Suppressor macrophage treated with lipopolysaccharide for 4 hours (primary cell): ENCODE measurements around the gene RIPK3.
"Not testable (repeated sequence)": the region's sequence is repeated elsewhere in the genome, so short reads cannot be mapped to it uniquely, and the experiment has no call there.

ENCODE experiments used
- DNase-seq: peaks from one replicate; pipeline ENCODE4 v3.0.0-alpha.2; 2020

The RIPK3 gene

DNA sequence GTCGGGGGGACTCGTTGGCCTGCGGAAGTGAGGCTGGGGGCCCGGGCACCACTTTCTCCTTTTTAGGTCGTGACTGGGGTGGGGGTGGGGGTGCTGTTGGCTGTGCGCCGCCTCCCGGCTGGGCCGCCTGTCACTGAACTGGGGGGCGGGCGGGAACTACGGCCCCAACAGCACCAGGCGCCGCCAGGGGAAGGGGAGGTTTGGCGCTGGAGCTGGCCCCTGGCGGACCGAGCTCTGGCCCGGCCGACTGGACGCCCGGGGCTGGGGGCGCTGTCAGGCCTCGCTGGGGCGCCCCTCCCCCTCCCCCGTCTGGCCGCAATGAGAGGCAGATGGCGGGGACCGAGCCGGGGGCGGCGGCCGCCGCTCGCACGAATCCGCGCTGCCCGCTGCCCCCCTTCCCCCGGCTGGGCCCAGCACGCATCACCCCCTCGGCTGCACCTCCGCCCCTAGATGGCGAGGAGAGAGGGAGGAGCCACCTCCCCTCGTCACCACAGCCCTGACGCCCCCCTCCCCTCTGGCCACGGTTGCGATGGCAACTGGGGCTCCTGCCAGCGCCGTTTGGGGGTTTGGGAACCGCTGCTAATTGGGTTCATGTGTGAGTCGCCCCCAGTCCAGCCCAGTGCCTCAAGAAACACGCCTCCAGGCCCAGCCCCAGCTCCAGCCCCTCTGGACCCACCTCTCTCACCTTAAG, 28.9 kb upstream of the RIPK3 start:
- no peak for DNase-seq

GRCh38 chr14:24368212-24368561, 28.4 kb upstream of the RIPK3 start:
- no peak for DNase-seq

GRCh38 chr14:24367514-24368211, 27.9 kb upstream of the RIPK3 start, which contains the start of gene NFATC4:
NFATC4 (plus strand) TSS chr14:24368184; CDS start chr14:24368341, 157 bp downstream.
- no peak for DNase-seq

- DNase-seq, result no peak
Measured at GRCh38 chr14:24366721-24367513, 27.1 kb upstream of the RIPK3 start.

DNA sequence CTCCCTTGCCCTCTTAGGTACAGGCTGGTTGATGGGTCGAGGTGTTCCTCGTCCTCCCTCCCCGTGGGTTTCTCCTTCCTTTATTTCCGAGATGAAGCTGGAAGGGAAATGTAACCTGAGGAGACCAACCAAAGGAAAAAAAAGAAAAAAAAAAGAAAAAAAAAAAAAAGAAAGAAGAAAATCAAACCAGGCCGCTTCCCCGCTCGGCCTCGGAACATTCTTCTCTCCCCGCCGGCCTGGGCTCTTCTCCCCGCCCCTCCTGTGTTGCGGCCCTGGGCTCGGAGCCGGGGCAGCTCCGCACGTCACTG, 26.6 kb upstream of the RIPK3 start:
- no peak for DNase-seq

- DNase-seq, result peak; percentile 78
Measured at GRCh38 chr14:24365600-24366412, 26.0 kb upstream of the RIPK3 start.

DNA sequence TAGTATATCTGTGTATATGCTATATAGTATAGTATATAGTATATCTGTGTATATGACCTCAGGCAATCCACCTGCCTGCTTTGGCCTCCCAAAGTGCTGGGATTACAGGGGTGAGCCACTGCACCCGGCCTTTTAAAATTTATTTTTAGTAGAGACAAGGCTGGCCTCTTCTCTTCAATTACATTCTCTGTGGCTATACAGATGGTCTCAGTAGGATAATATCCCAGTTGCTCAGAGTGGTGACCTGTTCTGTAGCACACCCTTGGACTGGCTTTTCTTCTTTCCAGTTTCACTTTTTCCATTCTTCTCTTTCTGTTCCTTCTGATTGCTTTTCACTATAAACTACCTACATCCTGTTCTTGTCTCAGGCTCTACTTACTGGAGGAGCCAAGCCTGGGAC, 25.1 kb upstream of the RIPK3 start:
- no peak for DNase-seq

DNA sequence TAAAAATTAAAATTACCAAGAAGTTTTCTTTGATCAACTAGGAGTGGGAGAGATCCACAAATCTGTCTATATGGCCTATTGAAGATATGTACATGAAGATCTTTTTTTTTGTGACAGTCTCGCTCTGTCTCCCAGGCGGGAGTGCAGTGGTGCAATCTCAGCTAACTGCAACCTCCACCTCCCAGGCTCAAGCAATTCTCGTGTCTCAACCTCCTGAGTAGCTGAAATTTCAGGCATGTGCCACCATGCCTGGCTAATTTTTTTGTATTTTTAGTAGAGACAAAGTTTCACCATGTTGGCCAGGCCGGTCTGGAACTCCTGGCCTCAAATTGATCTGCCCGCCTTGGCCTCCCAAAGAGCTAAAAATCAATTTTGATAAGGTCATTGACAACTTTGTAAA, 23.6 kb upstream of the RIPK3 start:
- DNase-seq, result no peak

- DNase-seq, result no peak
Measured at GRCh38 chr14:24362241-24362960, 22.6 kb upstream of the RIPK3 start.

DNA sequence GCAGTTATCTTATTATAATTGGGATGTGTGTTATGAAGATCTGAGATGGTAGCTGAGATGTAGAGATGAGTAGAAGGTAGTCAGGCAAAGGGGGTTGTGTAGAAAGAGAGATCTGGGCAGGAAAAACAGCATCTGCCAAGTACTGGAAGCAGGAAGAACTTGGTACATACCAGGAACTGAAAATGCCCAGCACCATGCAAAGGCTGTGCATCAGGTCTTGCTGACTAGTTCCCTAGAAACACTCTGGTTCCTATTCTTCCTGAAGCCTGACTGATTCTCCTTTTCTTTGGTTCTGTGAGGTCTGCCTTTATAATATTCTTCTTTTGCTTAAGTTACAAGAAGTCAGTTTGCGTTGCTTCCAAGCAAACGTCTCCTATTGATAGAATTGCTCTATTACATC, 21.5 kb upstream of the RIPK3 start:
- DNase-seq, result peak; percentile 53

- DNase-seq, result no peak
Measured at GRCh38 chr14:24360281-24360680, 20.5 kb upstream of the RIPK3 start.

DNA sequence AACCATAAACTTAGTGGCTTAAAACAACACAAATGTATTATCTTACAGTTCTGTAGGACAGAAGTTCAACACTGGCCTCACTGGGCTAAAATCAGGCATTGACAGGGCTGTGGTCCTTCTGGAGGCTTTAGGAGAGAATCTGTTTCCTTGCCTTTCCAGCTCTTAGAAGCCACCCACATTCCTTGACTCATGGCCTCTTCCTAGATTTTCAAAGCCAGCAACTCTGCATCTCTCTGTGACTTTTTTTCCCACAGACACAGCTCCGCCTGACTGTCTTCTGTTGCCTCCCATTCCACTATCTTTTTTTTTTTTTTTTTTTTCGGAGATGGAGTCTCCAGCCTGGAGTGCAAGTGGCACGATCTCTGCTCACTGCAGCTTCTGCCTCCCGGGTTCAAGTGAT, 16.4 kb upstream of the RIPK3 start:
- no peak for DNase-seq

- no peak for DNase-seq
Measured at GRCh38 chr14:24355009-24355408, 15.2 kb upstream of the RIPK3 start.

GRCh38 chr14:24354482-24354825, 14.7 kb upstream of the RIPK3 start:
- not testable (repeated sequence) for DNase-seq

- peak; percentile 66 for DNase-seq
Measured at GRCh38 chr14:24353559-24354481, 14.0 kb upstream of the RIPK3 start.

DNA sequence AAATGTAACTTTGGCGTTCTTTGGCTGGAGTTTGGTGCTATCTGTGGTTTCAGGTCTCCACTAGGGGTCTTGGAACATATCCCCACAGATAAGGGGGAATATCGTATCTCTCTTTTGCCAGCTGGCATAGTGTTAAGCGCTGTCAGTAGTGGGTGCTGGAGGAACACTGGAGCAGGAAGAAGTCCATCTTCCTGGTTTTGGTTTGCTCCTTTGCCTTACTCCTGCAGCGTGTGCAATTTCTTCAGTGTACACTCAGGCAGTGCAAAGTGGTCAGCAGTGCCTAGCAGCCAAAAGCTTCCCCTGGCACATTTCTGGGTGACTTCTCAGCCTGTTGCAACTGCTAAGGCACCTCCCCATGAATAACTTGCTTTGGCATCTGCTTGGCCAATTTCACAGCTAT, 11.7 kb upstream of the RIPK3 start:
- no peak for DNase-seq

DNA sequence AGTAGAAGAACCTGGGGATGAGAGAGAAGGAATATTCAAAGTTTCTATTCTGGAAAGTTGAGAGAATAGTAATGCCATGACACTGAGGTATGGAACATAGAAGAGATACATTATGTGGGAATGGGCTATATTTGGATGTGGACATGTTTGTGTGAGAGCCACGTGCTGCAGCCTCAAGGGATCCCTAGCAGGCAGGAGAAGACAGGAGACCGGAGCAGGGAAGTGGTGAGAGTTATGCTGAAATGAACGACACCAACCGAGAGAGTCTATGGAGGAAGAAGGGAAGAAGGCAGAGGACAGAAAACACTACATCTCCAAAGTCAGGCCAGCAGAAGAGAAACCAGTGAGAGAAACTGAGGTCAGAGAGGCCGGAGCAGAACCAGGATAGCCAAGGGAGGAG, 10.0 kb upstream of the RIPK3 start:
- no peak for DNase-seq

DNA sequence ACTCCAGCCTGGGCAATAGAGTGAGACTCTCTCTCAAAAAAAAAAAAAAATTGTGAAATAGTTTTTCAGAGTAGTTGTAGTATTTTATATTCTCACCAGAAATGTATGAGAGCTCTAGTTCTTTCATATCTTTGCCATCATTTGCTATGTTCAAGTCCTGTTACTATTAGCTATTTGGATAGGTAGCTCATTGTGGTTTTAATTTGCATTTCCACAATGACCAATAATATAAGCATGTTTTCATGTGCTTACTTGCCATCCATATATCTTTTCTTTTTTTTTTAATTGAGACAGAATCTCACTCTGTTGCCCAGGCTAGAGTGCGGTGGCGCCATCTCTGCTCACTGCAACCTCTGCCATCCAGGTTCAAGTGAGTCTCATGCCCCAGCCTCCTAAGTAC, 8.4 kb upstream of the RIPK3 start:
- no peak for DNase-seq

DNA sequence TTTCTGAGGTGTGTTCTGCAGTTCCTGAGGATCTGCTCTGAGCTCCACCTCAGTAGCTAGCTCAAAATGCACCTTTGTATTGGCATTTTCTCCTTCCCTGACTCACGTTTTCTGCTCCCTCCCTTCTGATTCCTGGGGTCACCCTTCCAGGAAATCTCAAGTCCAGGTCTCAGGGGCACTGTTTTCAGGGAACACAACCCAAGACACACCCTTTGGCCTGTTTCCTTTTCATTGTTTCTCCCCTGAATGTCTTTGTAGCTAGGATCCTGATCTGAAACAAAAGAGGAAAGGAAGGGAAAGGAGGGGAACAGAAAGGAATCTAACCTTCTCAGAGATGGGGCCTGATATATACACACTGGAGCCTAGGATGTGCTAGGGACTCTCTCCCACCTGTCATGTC, 7.3 kb upstream of the RIPK3 start:
- no peak for DNase-seq

- no peak for DNase-seq
Measured at GRCh38 chr14:24343795-24344660, 4.2 kb upstream of the RIPK3 start.

DNA sequence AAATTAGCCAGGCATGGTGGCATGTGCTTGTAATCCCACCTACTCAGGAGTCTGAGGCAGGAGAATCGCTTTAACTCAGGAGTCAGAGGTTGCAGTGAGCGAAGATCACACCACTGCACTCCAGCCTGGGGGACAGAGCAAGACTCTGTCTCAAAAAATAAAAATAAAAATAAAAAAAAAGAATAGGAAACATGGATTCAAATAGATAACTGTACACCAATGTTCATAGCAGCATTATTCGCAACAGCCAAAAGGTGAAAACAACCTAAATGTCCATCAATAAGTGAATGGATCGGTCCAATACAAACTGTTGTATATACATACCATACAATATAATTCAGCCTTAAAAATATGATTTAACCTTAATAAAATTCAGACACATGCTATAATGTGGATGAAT, 3.1 kb upstream of the RIPK3 start:
- DNase-seq, result no peak
